Caco-2 (cell line): Measurements from ENCODE around the gene EMC1. TPM values are rescaled to one million over a fixed set of nuclear protein-coding genes. Genes with fewer than 3 reads are reported as not detected.
A peak's percentile ranks its signal among the peaks of the same experiment; 100 is the strongest.
"Not testable (repeated sequence)": the region's sequence is repeated elsewhere in the genome, so short reads cannot be mapped to it uniquely, and the experiment has no call there.

Experiments
- BruUV-seq: library from RNA; stranded (reverse); fragments of 400-500 nt; replicated peaks from 2 replicates; lab custom pipeline; 2021; lab: Mats Ljungman, UMichigan
- CTCF ChIA-PET: fragments of 300-600 bp; sonication (Branson Sonifier 250); formaldehyde crosslinking; loops from one replicate; lab custom pipeline; 2022; ENCODE audit warnings: antibody characterized with exemption; lab: Charles Lee
- POLR2A ChIA-PET: fragments of 300-600 bp; sonication (Branson Sonifier 250); formaldehyde crosslinking; loops from one replicate; lab custom pipeline; 2022; ENCODE audit warnings: antibody characterized with exemption; lab: Charles Lee
- DNase-seq, 2 experiments: peaks; one replicate each; pipeline versions ENCODE4 v3.0.0 to v3.0.0-alpha.2; 2020 to 2022
- H3K27me3 ChIP-seq: replicated peaks from 2 replicates; pipeline ENCODE4 v1.6.0; 2011; ENCODE audit warnings: low read length; ENCODE audit not compliant: control insufficient read depth, insufficient read depth
- H3K36me3 ChIP-seq: 2 replicates; pipeline ENCODE4 v1.5.1; 2011; ENCODE audit warnings: low read length; ENCODE audit not compliant: control insufficient read depth, insufficient read depth
- H3K4me1 ChIP-seq: fragments of 250-450 bp; sonication (Bioruptor Pico); 2 replicates; pipeline ENCODE4 v1.5.1; 2020; ENCODE audit warnings: mild to moderate bottlenecking
- H3K4me3 ChIP-seq: 2 replicates; pipeline ENCODE4 v1.5.1; 2011; ENCODE audit warnings: low read depth, mild to moderate bottlenecking, control low read depth, low read length
- H3K9me3 ChIP-seq: fragments of 250-450 bp; sonication (Bioruptor Pico); 2 replicates; pipeline ENCODE4 v1.5.1; 2020; ENCODE audit warnings: mild to moderate bottlenecking, moderate library complexity
- H3K27ac Mint-ChIP-seq: one replicate; pipeline ENCODE4 v1.8.0; 2022; ENCODE audit warnings: mixed read lengths; ENCODE audit not compliant: unreplicated experiment
- H3K27me3 Mint-ChIP-seq: one replicate; pipeline ENCODE4 v1.8.0; 2022; ENCODE audit warnings: mixed read lengths; ENCODE audit not compliant: insufficient read depth, unreplicated experiment
- H3K36me3 Mint-ChIP-seq: one replicate; pipeline ENCODE4 v1.8.0; 2022; ENCODE audit warnings: mild to moderate bottlenecking, mixed read lengths; ENCODE audit not compliant: insufficient read depth, unreplicated experiment
- H3K4me1 Mint-ChIP-seq: one replicate; pipeline ENCODE4 v1.8.0; 2022; ENCODE audit warnings: low read depth, mixed read lengths; ENCODE audit not compliant: unreplicated experiment
- H3K4me3 Mint-ChIP-seq: one replicate; pipeline ENCODE4 v1.8.0; 2022; ENCODE audit warnings: mild to moderate bottlenecking, moderate library complexity, mixed read lengths; ENCODE audit not compliant: unreplicated experiment
- H3K9me3 Mint-ChIP-seq: one replicate; pipeline ENCODE4 v1.8.0; 2022; ENCODE audit warnings: mixed read lengths; ENCODE audit not compliant: unreplicated experiment
- CTCF ChIP-seq, 2 experiments: fragments of 200-600 bp in 1 of 2; IDR thresholded peaks; 1 replicate in 1 of 2; 2 replicates in 1 of 2; pipeline versions ENCODE4 v1.5.1 to v1.8.0; 2011 to 2022; ENCODE audit warnings: antibody characterized with exemption in 1 of 2, control low read depth in 1 of 2, inconsistent platforms in 1 of 2, low read depth in 1 of 2, low read length in 1 of 2, mild to moderate bottlenecking in 1 of 2, moderate library complexity in 1 of 2; ENCODE audit not compliant: insufficient read depth in 1 of 2, severe bottlenecking in 1 of 2, unreplicated experiment in 1 of 2
- intact Hi-C: fragments of 100-400 bp; cut with micrococcal nuclease; formaldehyde crosslinking; loops from one replicate; pipeline ENCODE4 v1.10.0; 2022; ENCODE audit not compliant: unreplicated experiment
- total RNA-seq: library from RNA; stranded (reverse); gene quantifications from 2 replicates; pipeline ENCODE4 v1.2.3, GENCODE V29; 2022

The EMC1 gene
- total RNA-seq, 1 experiment from 2014 or later = 51.5 TPM

GRCh38 chr1:19260211-19261138 lies 9.2 kb upstream of the EMC1 start:
- Mint-ChIP-seq H3K4me3 (no peak overlapping the region), H3K27me3 (no peaks in the 10 kb centered on the region), H3K36me3 (peaks cover 53% of the 10 kb centered on the region), H3K9me3 (no peaks in the 10 kb centered on the region), H3K27ac (peak overlapping the region; percentile 37), H3K4me1 (no peaks in the 10 kb centered on the region)
- ChIA-PET POLR2A (interaction anchor here (0.6 kb wide), 1 partner anchor 8 kb away, joined by 3 read pairs; no protein-coding TSS in a partner anchor), CTCF (no interaction called here)
- Histone ChIP-seq H3K4me3 (no peak overlapping the region), H3K27me3 (no peaks in the 10 kb centered on the region), H3K9me3 (no peaks in the 10 kb centered on the region), H3K4me1 (no peaks in the 10 kb centered on the region), H3K36me3 (no peaks in the 10 kb centered on the region; the same call in 1 of the 2 replicates)
- no peak for DNase-seq
- intact Hi-C loops = no loop called here
- BruUV-seq = no TSS peak
- TF ChIP-seq CTCF (IDR thresholded peaks at IDR 0.05; ENCODE audit: insufficient read depth in 1 of 2, low read depth in 1 of 2, low read length in 1 of 2, severe bottlenecking in 1 of 2, unreplicated experiment in 1 of 2) = no peak

- H3K27ac Mint-ChIP-seq = no peak overlapping the region
- H3K4me3 ChIP-seq = no peak overlapping the region
- H3K4me3 Mint-ChIP-seq = no peak overlapping the region
- ChIA-PET POLR2A (no interaction called here), CTCF (no interaction called here)
- no peaks in the 10 kb centered on the region for H3K27me3 Mint-ChIP-seq
- H3K9me3 Mint-ChIP-seq = no peaks in the 10 kb centered on the region
- intact Hi-C loops = loop anchor here (10.0 kb wide), 1 partner anchor 56 kb away; the partner anchor contains the start of genes AKR7A2 and SLC66A1
- no peak for DNase-seq
- H3K4me1 ChIP-seq = no peaks in the 10 kb centered on the region
- BruUV-seq = no TSS peak
- H3K27me3 ChIP-seq = no peaks in the 10 kb centered on the region
- peaks cover 68% of the 10 kb centered on the region for H3K36me3 Mint-ChIP-seq
- no peaks in the 10 kb centered on the region; the same call in 1 of the 2 replicates for H3K36me3 ChIP-seq
- peaks cover 2% of the 10 kb centered on the region for H3K4me1 Mint-ChIP-seq
- no peaks in the 10 kb centered on the region for H3K9me3 ChIP-seq
- TF ChIP-seq CTCF (IDR thresholded peaks at IDR 0.05; ENCODE audit: insufficient read depth in 1 of 2, low read depth in 1 of 2, low read length in 1 of 2, severe bottlenecking in 1 of 2, unreplicated experiment in 1 of 2) = no peak
Measured at GRCh38 chr1:19258353-19258752, 7.0 kb upstream of the EMC1 start.

- H3K27me3 Mint-ChIP-seq = no peaks in the 10 kb centered on the region
- Histone ChIP-seq H3K4me1 (no peaks in the 10 kb centered on the region), H3K27me3 (no peaks in the 10 kb centered on the region), H3K36me3 (no peaks in the 10 kb centered on the region; the same call in 1 of the 2 replicates), H3K4me3 (no peak overlapping the region), H3K9me3 (no peaks in the 10 kb centered on the region)
- peaks cover 9% of the 10 kb centered on the region for H3K4me1 Mint-ChIP-seq
- no peak for TF ChIP-seq CTCF (IDR thresholded peaks at IDR 0.05; ENCODE audit: insufficient read depth in 1 of 2, low read depth in 1 of 2, low read length in 1 of 2, severe bottlenecking in 1 of 2, unreplicated experiment in 1 of 2)
- H3K9me3 Mint-ChIP-seq = no peaks in the 10 kb centered on the region
- no peak overlapping the region for H3K27ac Mint-ChIP-seq
- POLR2A ChIA-PET = no interaction called here
- intact Hi-C loops = loop anchor here (10.0 kb wide), 1 partner anchor 57 kb away; the partner anchor contains the start of genes AKR7A2 and SLC66A1
- no peak for DNase-seq
- no peak overlapping the region for H3K4me3 Mint-ChIP-seq
- CTCF ChIA-PET = interaction anchor here (0.6 kb wide), 1 partner anchor 397 kb away, joined by 3 read pairs; no protein-coding TSS in a partner anchor
- H3K36me3 Mint-ChIP-seq = peaks cover 77% of the 10 kb centered on the region
- BruUV-seq = no TSS peak
Measured at GRCh38 chr1:19257178-19257914, 6.0 kb upstream of the EMC1 start.

- H3K4me3 ChIP-seq, H3K27me3 ChIP-seq, H3K27ac Mint-ChIP-seq, POLR2A ChIA-PET, H3K9me3 Mint-ChIP-seq, H3K27me3 Mint-ChIP-seq, H3K4me3 Mint-ChIP-seq, H3K4me1 ChIP-seq, BruUV-seq, H3K36me3 ChIP-seq, DNase-seq, H3K9me3 ChIP-seq, H3K4me1 Mint-ChIP-seq: not testable (repeated sequence)
- intact Hi-C loops = loop anchor here (10.0 kb wide), 1 partner anchor 58 kb away; the partner anchor contains the start of genes AKR7A2 and SLC66A1
- CTCF ChIA-PET = interaction anchor here (0.6 kb wide), 1 partner anchor 40 kb away, joined by 4 read pairs; no protein-coding TSS in a partner anchor
- H3K36me3 Mint-ChIP-seq = peaks cover 87% of the 10 kb centered on the region
Measured at GRCh38 chr1:19256301-19256700, 5.0 kb upstream of the EMC1 start.
